Anterior cingulate cortex (tissue), 58 donors: ENCODE results near the gene AMOTL1.

ENCODE experiments used
- DNase-seq, 58 donors: peaks; one replicate each; lab custom pipeline; 2025; lab: John Stamatoyannopoulos, UW

The AMOTL1 gene

GRCh38 chr11:94767701-94768601 is at the start of gene AMOTL1:
Gene AMOTL1, plus strand, starts transcription at chr11:94768356. Its CDS starts 156 bp downstream, at chr11:94768512.
- DNase-seq: peak in 57 of 58 donors; percentile 6 to 88 (median 70)

- DNase-seq: no peak
These were observed 48.3 kb upstream of the AMOTL1 start for GRCh38 chr11:94719876-94720275.

- DNase-seq: no peak
These were observed 46.4 kb upstream of the AMOTL1 start for GRCh38 chr11:94721565-94722292.

GRCh38 chr11:94722735-94723134 is 45.4 kb upstream of the AMOTL1 start:
- no peak for DNase-seq

- DNase-seq: no peak
These were observed 43.1 kb upstream of the AMOTL1 start for GRCh38 chr11:94725097-94725496.

GRCh38 chr11:94727819-94728218 is 40.3 kb upstream of the AMOTL1 start:
- no peak for DNase-seq

GRCh38 chr11:94728541-94728940 is 39.6 kb upstream of the AMOTL1 start:
- DNase-seq: no peak

- DNase-seq: no peak
These were observed 39.0 kb upstream of the AMOTL1 start for GRCh38 chr11:94728966-94729751.

GRCh38 chr11:94730153-94730552 is 38.0 kb upstream of the AMOTL1 start:
- DNase-seq: peak in 6 of 58 donors; percentile 7 to 67 (median 20)

- DNase-seq: peak in 4 of 58 donors; percentile 13 to 25 (median 18)
These were observed 36.1 kb upstream of the AMOTL1 start for GRCh38 chr11:94731880-94732601.

GRCh38 chr11:94732617-94733281 is 35.4 kb upstream of the AMOTL1 start:
- DNase-seq: no peak

- no peak for DNase-seq
These were observed 33.4 kb upstream of the AMOTL1 start for GRCh38 chr11:94734563-94735275.

- DNase-seq: no peak
These were observed 32.2 kb upstream of the AMOTL1 start for GRCh38 chr11:94735907-94736306.

GRCh38 chr11:94737171-94737611 is 31.0 kb upstream of the AMOTL1 start:
- no peak for DNase-seq

GRCh38 chr11:94738746-94739145 is 29.4 kb upstream of the AMOTL1 start:
- DNase-seq: no peak

GRCh38 chr11:94739331-94739730 is 28.8 kb upstream of the AMOTL1 start:
- no peak for DNase-seq

GRCh38 chr11:94740083-94741021 is 27.8 kb upstream of the AMOTL1 start:
- peak in 47 of 58 donors; percentile 3 to 79 (median 43) for DNase-seq
